ENCODE data around the gene USF1. TPM values are rescaled to one million over a fixed set of nuclear protein-coding genes. Genes with fewer than 3 reads are reported as not detected.

Gene USF1
- total and polyA plus RNA-seq, 8 donors: 15.8 to 118 (median 25.2) TPM

DNA sequence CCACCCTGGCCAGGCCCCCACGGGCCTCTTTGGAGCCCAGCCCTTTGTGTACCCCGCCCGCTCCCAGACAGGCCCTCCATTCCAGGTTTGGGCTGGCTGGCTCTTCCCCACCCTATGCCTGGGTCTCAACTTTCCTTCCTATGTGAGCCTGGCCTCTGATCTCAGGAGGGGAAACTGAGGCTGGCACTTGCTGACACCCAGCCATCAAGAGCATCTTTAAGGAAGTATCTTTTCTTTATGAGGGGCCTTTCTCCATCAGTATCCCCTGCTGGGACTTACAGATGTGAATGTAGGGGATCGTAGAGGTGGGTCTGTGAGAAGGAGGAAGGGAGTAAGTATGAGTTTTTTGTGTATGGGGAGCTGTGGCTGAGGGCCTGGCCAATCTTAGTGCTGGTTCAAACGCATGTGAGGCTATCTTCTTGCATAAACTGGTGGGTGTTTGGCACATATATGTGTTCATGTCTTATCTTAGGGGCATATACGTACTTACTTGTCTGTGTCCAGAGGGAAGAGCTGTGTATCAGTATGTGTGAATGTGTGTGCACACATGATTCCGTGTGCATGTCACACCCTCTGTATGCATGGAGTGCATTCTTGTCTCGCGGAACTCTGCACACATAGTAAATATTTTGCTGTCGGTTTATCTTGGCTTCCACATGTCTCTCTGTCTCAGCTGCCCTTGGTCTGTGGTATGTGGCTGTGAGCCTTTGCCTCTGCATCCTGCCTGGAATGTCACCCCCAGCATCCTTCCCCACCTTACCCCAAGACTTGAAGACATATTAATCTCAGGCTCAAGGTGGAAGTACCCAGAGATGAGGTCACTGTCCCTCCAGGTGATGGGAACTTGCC is 38.2 kb upstream of the USF1 start:
- no peak for FAIRE-seq

DNA sequence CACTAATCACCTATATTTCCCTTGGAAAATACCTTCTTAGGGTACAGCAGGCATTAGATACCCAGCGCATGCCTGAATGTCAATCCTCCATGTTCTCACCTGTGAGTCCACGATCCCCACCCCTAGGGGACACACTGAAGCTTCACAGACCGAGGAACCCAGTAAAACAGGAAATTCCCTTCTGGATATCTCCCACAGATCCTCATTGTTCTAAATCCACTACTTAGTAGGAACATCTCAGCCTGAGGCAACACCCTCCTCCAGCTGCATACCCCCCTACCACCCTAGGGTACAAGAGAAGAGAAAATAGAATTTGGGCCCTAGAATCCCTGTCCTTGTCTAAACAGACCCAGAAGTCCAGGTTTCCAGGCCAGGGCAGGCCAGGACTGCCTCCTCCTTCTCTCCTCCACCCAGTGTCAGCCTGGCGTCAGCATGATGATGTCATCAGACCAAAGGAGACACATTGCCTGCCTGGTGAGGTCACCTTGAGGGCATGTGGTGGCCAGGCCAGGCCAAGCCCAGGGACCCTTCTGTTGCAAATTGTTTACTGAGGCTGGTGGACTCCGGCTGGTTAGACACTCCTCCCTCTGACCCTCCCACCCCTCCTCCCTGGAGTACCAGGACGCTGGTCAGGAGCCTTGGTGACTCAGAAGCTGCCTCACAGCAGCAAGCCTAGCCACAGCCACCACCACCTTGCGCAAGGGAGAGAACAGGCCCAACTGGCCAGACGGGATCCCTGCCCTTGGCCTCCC is 37.4 kb upstream of the USF1 start:
- peaks cover 0 to 20% (median 20%) of the 10 kb centered on the region in 3 donors for H3K4me1 ChIP-seq
- FAIRE-seq: no peak

More for the DNA sequence above, 38.2 kb upstream of the USF1 start:
- H3K9me3 ChIP-seq: no peaks in the 10 kb centered on the region
- ATAC-seq: no peak
- peak in 1 of 6 donors; percentile 23 for DNase-seq
- TF ChIP-seq, protein P1, sequence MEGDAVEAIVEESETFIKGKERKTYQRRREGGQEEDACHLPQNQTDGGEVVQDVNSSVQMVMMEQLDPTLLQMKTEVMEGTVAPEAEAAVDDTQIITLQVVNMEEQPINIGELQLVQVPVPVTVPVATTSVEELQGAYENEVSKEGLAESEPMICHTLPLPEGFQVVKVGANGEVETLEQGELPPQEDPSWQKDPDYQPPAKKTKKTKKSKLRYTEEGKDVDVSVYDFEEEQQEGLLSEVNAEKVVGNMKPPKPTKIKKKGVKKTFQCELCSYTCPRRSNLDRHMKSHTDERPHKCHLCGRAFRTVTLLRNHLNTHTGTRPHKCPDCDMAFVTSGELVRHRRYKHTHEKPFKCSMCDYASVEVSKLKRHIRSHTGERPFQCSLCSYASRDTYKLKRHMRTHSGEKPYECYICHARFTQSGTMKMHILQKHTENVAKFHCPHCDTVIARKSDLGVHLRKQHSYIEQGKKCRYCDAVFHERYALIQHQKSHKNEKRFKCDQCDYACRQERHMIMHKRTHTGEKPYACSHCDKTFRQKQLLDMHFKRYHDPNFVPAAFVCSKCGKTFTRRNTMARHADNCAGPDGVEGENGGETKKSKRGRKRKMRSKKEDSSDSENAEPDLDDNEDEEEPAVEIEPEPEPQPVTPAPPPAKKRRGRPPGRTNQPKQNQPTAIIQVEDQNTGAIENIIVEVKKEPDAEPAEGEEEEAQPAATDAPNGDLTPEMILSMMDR (IDR thresholded peaks at IDR 0.05): no peak
- no peak overlapping the region for H3K4me3 ChIP-seq
- peak overlapping the region; percentile 20 to 81 (median 62) for H3K27ac ChIP-seq
- 42 to 46% methylated on average over 10 of the region's 10 CpGs for WGBS, 2 donors
- H3K27me3 ChIP-seq: no peaks in the 10 kb centered on the region
- peaks cover 0 to 24% (median 23%) of the 10 kb centered on the region in 3 donors for H3K4me1 ChIP-seq
- intact Hi-C loops (cut with DNase I): no loop called here
- no peaks in the 10 kb centered on the region for H3K36me3 ChIP-seq

DNA sequence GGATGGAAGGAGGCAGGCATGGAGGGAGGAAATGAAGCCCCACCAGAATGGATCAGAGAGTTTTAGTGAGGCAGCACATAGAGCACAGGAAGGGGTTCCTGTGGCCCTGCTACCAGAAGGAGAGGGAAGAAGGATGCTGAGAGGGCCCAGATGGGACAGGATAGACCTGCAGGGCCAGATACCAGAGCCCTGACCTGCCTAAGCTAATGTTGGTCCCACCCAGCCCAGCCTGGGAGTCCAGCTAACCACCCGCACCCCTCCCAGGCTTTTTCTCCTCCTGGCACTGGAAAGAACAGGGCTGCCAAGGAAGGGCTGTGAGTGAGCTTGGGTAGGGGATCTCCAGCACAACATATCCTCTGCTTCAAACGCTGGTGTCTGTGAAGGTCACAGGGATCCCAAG is 36.7 kb upstream of the USF1 start:
- no peaks in the 10 kb centered on the region for H3K27me3 ChIP-seq
- DNase-seq (no peak), FAIRE-seq (no peak), ATAC-seq (no peak)
- no peaks in the 10 kb centered on the region for H3K36me3 ChIP-seq
- TF ChIP-seq, protein P1 (IDR thresholded peaks at IDR 0.05): no peak
- H3K4me3 ChIP-seq: no peak overlapping the region
- WGBS, 2 donors: 68 to 72% methylated on average over 2 of the region's 2 CpGs
- peaks cover 0 to 17% (median 17%) of the 10 kb centered on the region in 3 donors for H3K4me1 ChIP-seq
- peak overlapping the region in 2 of 4 donors; percentile 79 to 81 for H3K27ac ChIP-seq
- intact Hi-C loops (cut with DNase I): no loop called here
- H3K9me3 ChIP-seq: no peaks in the 10 kb centered on the region

More for the DNA sequence above, 37.4 kb upstream of the USF1 start:
- no peaks in the 10 kb centered on the region for H3K36me3 ChIP-seq
- no peaks in the 10 kb centered on the region for H3K9me3 ChIP-seq
- peak; percentile 80 to 93 (median 88) for DNase-seq
- peak overlapping the region; percentile 20 to 81 (median 62) for H3K27ac ChIP-seq
- ATAC-seq: peak; percentile 91 to 94 (median 92)
- H3K4me3 ChIP-seq: no peak overlapping the region
- intact Hi-C loops (cut with DNase I): no loop called here
- TF ChIP-seq, protein P1 (IDR thresholded peaks at IDR 0.05): no peak
- 40 to 41% methylated on average over 8 of the region's 8 CpGs for WGBS, 2 donors
- H3K27me3 ChIP-seq: no peaks in the 10 kb centered on the region

DNA sequence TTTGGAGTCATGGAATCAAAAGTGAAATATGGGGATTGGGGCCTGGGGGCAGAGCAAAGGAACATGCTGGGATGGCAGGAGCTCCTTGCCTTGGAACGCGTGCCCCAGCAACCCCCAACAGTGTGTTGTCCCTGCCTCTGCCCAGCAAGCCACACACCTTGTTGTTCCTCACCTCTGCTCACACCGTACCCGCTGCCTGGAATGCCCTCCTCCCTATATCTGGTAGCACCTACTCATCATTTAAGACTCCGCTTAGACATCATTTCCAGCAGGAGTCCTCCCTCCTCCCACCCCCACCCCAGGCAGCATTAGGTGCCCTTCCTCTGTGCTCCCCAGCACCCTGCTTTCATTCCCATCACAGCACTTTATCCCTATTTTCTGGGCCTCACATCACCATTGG is 35.7 kb upstream of the USF1 start:
- no peak overlapping the region for H3K4me3 ChIP-seq
- H3K9me3 ChIP-seq: no peaks in the 10 kb centered on the region
- intact Hi-C loops (cut with DNase I): no loop called here
- TF ChIP-seq, protein P1 (IDR thresholded peaks at IDR 0.05): no peak
- H3K27me3 ChIP-seq: no peaks in the 10 kb centered on the region
- ATAC-seq (no peak), FAIRE-seq (no peak), DNase-seq (no peak)
- peaks cover 0 to 17% (median 17%) of the 10 kb centered on the region in 3 donors for H3K4me1 ChIP-seq
- WGBS, 2 donors: 74 to 77% methylated on average over 5 of the region's 5 CpGs
- H3K27ac ChIP-seq: no peak overlapping the region
- no peaks in the 10 kb centered on the region for H3K36me3 ChIP-seq
